ENCODE data around the gene NCR3LG1. TPM values are rescaled to one million over a fixed set of nuclear protein-coding genes. Genes with fewer than 3 reads are reported as not detected.

Gene NCR3LG1
- total RNA-seq, 1 donor from 2014 or later: 0.21 TPM

- Histone ChIP-seq H3K4me3 (no peak overlapping the region), H3K27ac (no peak overlapping the region), H3K36me3 (no peaks in the 10 kb centered on the region), H3K9me3 (no peaks in the 10 kb centered on the region), H3K4me1 (no peaks in the 10 kb centered on the region), H3K27me3 (no peaks in the 10 kb centered on the region)
- TF ChIP-seq CTCF (IDR thresholded peaks at IDR 0.05): no peak
- intact Hi-C loops (cut with DNase I): loop anchor here (5.0 kb wide), 1 partner anchor 62 kb away; the partner anchor contains the start of gene ABCC8
- DNase-seq (ENCODE audit: low spot score in 2 of 2): no peak
These were observed 63.4 kb downstream of the NCR3LG1 start for GRCh38 chr11:17414992-17415391.

GRCh38 chr11:17415523-17416104 lies 64.0 kb downstream of the NCR3LG1 start:
- Histone ChIP-seq H3K36me3 (no peaks in the 10 kb centered on the region), H3K4me3 (no peak overlapping the region), H3K27ac (no peak overlapping the region), H3K9me3 (no peaks in the 10 kb centered on the region), H3K27me3 (no peaks in the 10 kb centered on the region), H3K4me1 (no peaks in the 10 kb centered on the region)
- intact Hi-C loops (cut with DNase I): loop anchor here (5.0 kb wide), 1 partner anchor 62 kb away; the partner anchor contains the start of gene ABCC8
- no peak for DNase-seq (ENCODE audit: low spot score in 2 of 2)
- TF ChIP-seq CTCF (IDR thresholded peaks at IDR 0.05): no peak

GRCh38 chr11:17416492-17416891 lies 64.9 kb downstream of the NCR3LG1 start:
- no peak for TF ChIP-seq CTCF (IDR thresholded peaks at IDR 0.05)
- Histone ChIP-seq H3K27me3 (no peaks in the 10 kb centered on the region), H3K27ac (no peak overlapping the region), H3K9me3 (no peaks in the 10 kb centered on the region), H3K36me3 (no peaks in the 10 kb centered on the region), H3K4me1 (no peaks in the 10 kb centered on the region), H3K4me3 (no peak overlapping the region)
- no peak for DNase-seq (ENCODE audit: low spot score in 2 of 2)
- intact Hi-C loops (cut with DNase I): loop anchor here (5.0 kb wide), 1 partner anchor 61 kb away; the partner anchor contains the start of gene ABCC8

- Histone ChIP-seq H3K27me3 (no peaks in the 10 kb centered on the region), H3K36me3 (no peaks in the 10 kb centered on the region), H3K27ac (no peak overlapping the region), H3K9me3 (no peaks in the 10 kb centered on the region), H3K4me1 (no peaks in the 10 kb centered on the region), H3K4me3 (no peak overlapping the region)
- no peak for TF ChIP-seq CTCF (IDR thresholded peaks at IDR 0.05)
- DNase-seq (ENCODE audit: low spot score in 2 of 2): no peak
- intact Hi-C loops (cut with DNase I): loop anchor here (5.0 kb wide), 1 partner anchor 59 kb away; the partner anchor contains the start of gene ABCC8
These were observed 67.0 kb downstream of the NCR3LG1 start for GRCh38 chr11:17418444-17419081.

GRCh38 chr11:17421781-17422180 lies 70.2 kb downstream of the NCR3LG1 start:
- no peak for TF ChIP-seq CTCF (IDR thresholded peaks at IDR 0.05)
- Histone ChIP-seq H3K27me3 (no peaks in the 10 kb centered on the region), H3K4me1 (no peaks in the 10 kb centered on the region), H3K36me3 (no peaks in the 10 kb centered on the region), H3K4me3 (no peak overlapping the region), H3K9me3 (no peaks in the 10 kb centered on the region), H3K27ac (no peak overlapping the region)
- no peak for DNase-seq (ENCODE audit: low spot score in 2 of 2)
- intact Hi-C loops (cut with DNase I): no loop called here
